ENCODE results near the gene SLC7A6OS.

SLC7A6OS gene

DNA sequence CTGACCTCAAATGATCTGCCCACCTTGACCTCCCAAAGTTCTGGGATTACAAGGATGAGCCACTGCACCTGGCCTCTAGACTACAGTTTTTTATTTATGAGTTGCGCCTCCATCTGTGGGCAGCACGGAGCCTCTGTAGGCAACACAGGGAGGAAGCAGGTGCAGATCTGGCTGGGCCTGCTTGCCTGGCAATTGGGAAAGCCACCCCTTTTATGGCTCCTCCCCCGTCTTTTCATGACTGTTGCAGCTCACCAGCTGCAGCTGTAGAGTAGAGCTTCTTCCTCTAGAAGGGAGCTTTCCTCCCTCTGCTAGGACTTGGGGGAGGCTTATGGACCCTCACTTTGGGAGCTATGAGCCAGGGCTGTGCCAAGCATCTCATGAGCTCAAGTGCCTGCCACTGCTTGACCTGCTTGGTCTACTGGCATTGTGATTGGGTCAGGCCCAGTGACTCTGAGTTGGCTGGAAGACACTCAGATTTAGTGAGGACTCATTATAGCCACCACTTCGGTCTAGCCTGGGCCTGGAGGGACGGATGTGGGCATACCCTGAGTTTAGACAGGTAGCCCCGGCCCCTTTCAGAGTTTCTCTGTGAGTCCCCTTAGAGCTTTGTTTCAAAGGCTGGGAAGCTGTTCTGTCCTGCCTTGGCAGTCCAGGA is 53.4 kb downstream of the SLC7A6OS start:
- Histone ChIP-seq H3K27ac (ENCODE audit: insufficient read depth, low read length, poor library complexity, severe bottlenecking) (no peak overlapping the region), H3K4me3 (ENCODE audit: insufficient read depth, low read depth, low read length, poor library complexity, severe bottlenecking) (no peak overlapping the region), H3K9me3 (ENCODE audit: control insufficient read depth, low read length) (no peaks in the 10 kb centered on the region), H3K4me1 (ENCODE audit: control insufficient read depth, insufficient read depth, low read length, poor library complexity, severe bottlenecking) (peaks cover 4% of the 10 kb centered on the region), H3K27me3 (replicated peaks; ENCODE audit: control insufficient read depth, insufficient read depth, low read length, poor library complexity, severe bottlenecking) (no peaks in the 10 kb centered on the region), H3K36me3 (ENCODE audit: control insufficient read depth, insufficient read depth, low read length) (peaks cover 24% of the 10 kb centered on the region)
- no peak for DNase-seq

DNA sequence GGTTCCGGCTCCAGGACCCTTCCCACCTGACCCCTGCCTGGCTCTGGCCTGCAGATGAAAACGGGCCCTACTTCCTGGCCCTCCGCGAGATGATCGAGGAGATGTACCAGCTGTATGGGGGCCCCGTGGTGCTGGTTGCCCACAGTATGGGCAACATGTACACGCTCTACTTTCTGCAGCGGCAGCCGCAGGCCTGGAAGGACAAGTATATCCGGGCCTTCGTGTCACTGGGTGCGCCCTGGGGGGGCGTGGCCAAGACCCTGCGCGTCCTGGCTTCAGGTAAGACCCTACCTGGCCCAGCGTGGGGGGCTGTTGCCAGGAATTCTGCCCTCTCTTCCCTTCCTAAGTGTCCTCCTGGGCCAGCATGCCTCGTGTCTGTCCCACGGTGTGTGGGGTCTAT is 55.0 kb downstream of the SLC7A6OS start:
- Histone ChIP-seq H3K4me3 (ENCODE audit: insufficient read depth, low read depth, low read length, poor library complexity, severe bottlenecking) (no peak overlapping the region), H3K27me3 (replicated peaks; ENCODE audit: control insufficient read depth, insufficient read depth, low read length, poor library complexity, severe bottlenecking) (no peaks in the 10 kb centered on the region), H3K4me1 (ENCODE audit: control insufficient read depth, insufficient read depth, low read length, poor library complexity, severe bottlenecking) (no peaks in the 10 kb centered on the region), H3K27ac (ENCODE audit: insufficient read depth, low read length, poor library complexity, severe bottlenecking) (no peak overlapping the region), H3K9me3 (ENCODE audit: control insufficient read depth, low read length) (no peaks in the 10 kb centered on the region), H3K36me3 (ENCODE audit: control insufficient read depth, insufficient read depth, low read length) (peaks cover 29% of the 10 kb centered on the region)
- DNase-seq, result no peak

DNA sequence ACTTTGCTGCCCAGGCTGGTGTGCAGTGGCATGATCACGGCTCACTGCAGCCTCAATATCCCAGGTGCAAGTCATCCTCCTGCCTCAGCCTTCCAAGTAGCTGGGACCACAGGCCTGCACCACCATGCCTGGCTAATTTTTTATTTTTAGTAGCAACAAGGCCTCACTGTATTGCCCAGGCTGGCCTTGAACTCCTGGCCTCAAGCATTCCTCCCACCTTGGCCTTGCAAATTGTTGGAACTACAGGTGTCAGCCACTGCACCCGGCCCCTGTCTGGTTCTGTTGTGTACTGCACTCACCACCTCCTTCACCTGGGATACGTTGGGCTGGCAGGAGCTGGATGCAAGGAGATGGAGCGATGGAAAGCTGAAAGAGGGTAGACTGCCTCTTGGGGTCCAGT is 57.0 kb downstream of the SLC7A6OS start:
- Histone ChIP-seq H3K27ac (ENCODE audit: insufficient read depth, low read length, poor library complexity, severe bottlenecking) (no peak overlapping the region), H3K9me3 (ENCODE audit: control insufficient read depth, low read length) (no peaks in the 10 kb centered on the region), H3K4me1 (ENCODE audit: control insufficient read depth, insufficient read depth, low read length, poor library complexity, severe bottlenecking) (no peaks in the 10 kb centered on the region), H3K36me3 (ENCODE audit: control insufficient read depth, insufficient read depth, low read length) (peaks cover 24% of the 10 kb centered on the region), H3K4me3 (ENCODE audit: insufficient read depth, low read depth, low read length, poor library complexity, severe bottlenecking) (no peak overlapping the region), H3K27me3 (replicated peaks; ENCODE audit: control insufficient read depth, insufficient read depth, low read length, poor library complexity, severe bottlenecking) (no peaks in the 10 kb centered on the region)
- DNase-seq, result no peak

DNA sequence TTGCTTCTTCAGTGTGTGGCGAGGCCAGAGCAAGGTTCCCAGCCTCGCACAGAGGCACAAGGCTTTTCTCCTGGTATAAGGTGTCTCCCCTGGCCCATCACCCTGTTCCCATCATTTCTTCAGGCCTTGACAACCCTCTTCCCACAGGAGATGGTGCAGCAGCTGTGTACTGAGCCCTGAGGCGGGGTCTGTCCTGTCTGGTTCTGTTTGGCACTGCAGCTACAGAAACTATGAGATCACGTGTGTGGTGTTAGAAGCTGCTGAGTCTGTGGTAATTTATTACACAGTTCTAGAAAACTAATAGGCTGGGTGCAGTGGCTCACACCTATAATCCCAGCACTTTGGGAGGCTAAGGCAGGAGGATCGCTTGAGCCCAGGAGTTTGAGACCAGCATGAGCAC is 58.4 kb downstream of the SLC7A6OS start:
- Histone ChIP-seq H3K4me3 (ENCODE audit: insufficient read depth, low read depth, low read length, poor library complexity, severe bottlenecking) (no peak overlapping the region), H3K9me3 (ENCODE audit: control insufficient read depth, low read length) (no peaks in the 10 kb centered on the region), H3K4me1 (ENCODE audit: control insufficient read depth, insufficient read depth, low read length, poor library complexity, severe bottlenecking) (no peaks in the 10 kb centered on the region), H3K27ac (ENCODE audit: insufficient read depth, low read length, poor library complexity, severe bottlenecking) (no peak overlapping the region), H3K36me3 (ENCODE audit: control insufficient read depth, insufficient read depth, low read length) (peaks cover 24% of the 10 kb centered on the region), H3K27me3 (replicated peaks; ENCODE audit: control insufficient read depth, insufficient read depth, low read length, poor library complexity, severe bottlenecking) (no peaks in the 10 kb centered on the region)
- DNase-seq, result no peak

GRCh38 chr16:68251832-68252231 is 58.9 kb downstream of the SLC7A6OS start:
- Histone ChIP-seq H3K4me1 (ENCODE audit: control insufficient read depth, insufficient read depth, low read length, poor library complexity, severe bottlenecking) (peaks cover under 1% of the 10 kb centered on the region), H3K27ac (ENCODE audit: insufficient read depth, low read length, poor library complexity, severe bottlenecking) (no peak overlapping the region), H3K36me3 (ENCODE audit: control insufficient read depth, insufficient read depth, low read length) (peaks cover 24% of the 10 kb centered on the region), H3K9me3 (ENCODE audit: control insufficient read depth, low read length) (no peaks in the 10 kb centered on the region), H3K4me3 (ENCODE audit: insufficient read depth, low read depth, low read length, poor library complexity, severe bottlenecking) (no peak overlapping the region), H3K27me3 (replicated peaks; ENCODE audit: control insufficient read depth, insufficient read depth, low read length, poor library complexity, severe bottlenecking) (no peaks in the 10 kb centered on the region)
- no peak for DNase-seq

DNA sequence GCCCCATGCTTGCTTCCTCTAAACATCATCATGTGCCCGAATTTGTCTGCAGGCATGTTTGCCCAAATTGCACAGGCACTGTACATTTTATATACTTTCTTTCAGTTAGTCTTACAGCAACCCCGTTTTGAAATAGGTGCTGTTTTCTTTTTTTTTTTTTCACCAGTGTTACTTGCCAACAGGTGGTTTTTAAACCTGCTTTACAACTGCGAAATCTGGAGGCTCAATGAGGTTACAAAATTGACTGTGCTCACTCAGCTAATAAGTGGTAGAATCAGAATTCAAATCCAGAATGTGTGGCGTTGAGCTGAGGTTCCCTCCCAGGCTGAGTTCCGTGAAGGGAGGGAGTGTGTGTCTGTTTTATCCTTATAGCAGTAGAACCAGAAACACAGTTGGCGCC is 59.8 kb downstream of the SLC7A6OS start:
- DNase-seq, result no peak
- H3K27me3 ChIP-seq (replicated peaks; ENCODE audit: control insufficient read depth, insufficient read depth, low read length, poor library complexity, severe bottlenecking), result no peaks in the 10 kb centered on the region
- no peak overlapping the region for H3K27ac ChIP-seq (ENCODE audit: insufficient read depth, low read length, poor library complexity, severe bottlenecking)
- no peak overlapping the region for H3K4me3 ChIP-seq (ENCODE audit: insufficient read depth, low read depth, low read length, poor library complexity, severe bottlenecking)
- peaks cover 6% of the 10 kb centered on the region for H3K4me1 ChIP-seq (ENCODE audit: control insufficient read depth, insufficient read depth, low read length, poor library complexity, severe bottlenecking)
- H3K36me3 ChIP-seq (ENCODE audit: control insufficient read depth, insufficient read depth, low read length), result peaks cover 24% of the 10 kb centered on the region
- no peaks in the 10 kb centered on the region for H3K9me3 ChIP-seq (ENCODE audit: control insufficient read depth, low read length)

DNA sequence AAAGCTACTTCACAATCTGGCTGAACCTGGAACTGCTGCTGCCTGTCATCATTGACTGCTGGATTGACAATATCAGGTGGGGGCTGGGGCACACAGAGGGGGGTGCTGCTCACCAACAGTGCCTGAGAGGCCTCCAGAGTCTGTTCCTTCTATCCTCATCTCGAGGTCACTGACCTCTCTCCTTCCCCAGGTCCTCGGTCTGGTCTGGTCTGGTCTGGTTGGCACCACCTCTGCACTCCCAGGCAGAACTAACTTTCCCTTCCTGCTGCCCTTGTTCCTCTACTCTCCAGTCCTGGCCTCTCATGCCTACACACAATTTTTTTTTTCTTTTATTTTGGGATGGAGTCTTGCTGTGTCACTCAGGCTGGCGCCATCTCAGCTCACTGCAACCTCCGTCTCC is 61.4 kb downstream of the SLC7A6OS start:
- no peak for DNase-seq
- peaks cover 15% of the 10 kb centered on the region for H3K36me3 ChIP-seq (ENCODE audit: control insufficient read depth, insufficient read depth, low read length)

More for the DNA sequence above, 61.4 kb downstream of the SLC7A6OS start:
- H3K9me3 ChIP-seq (ENCODE audit: control insufficient read depth, low read length), result no peaks in the 10 kb centered on the region
- H3K4me1 ChIP-seq (ENCODE audit: control insufficient read depth, insufficient read depth, low read length, poor library complexity, severe bottlenecking), result peaks cover 14% of the 10 kb centered on the region
- no peak overlapping the region for H3K4me3 ChIP-seq (ENCODE audit: insufficient read depth, low read depth, low read length, poor library complexity, severe bottlenecking)
- no peak overlapping the region for H3K27ac ChIP-seq (ENCODE audit: insufficient read depth, low read length, poor library complexity, severe bottlenecking)
- H3K27me3 ChIP-seq (replicated peaks; ENCODE audit: control insufficient read depth, insufficient read depth, low read length, poor library complexity, severe bottlenecking), result no peaks in the 10 kb centered on the region
